AG08395 (cell line): ENCODE data around the gene MAB21L4.
A peak's percentile ranks its signal among the peaks of the same experiment; 100 is the strongest.

Experiments
- DNase-seq: peaks from one replicate; pipeline ENCODE4 v3.0.0; 2012; ENCODE audit warnings: mixed read lengths, low spot score

The MAB21L4 gene

DNA sequence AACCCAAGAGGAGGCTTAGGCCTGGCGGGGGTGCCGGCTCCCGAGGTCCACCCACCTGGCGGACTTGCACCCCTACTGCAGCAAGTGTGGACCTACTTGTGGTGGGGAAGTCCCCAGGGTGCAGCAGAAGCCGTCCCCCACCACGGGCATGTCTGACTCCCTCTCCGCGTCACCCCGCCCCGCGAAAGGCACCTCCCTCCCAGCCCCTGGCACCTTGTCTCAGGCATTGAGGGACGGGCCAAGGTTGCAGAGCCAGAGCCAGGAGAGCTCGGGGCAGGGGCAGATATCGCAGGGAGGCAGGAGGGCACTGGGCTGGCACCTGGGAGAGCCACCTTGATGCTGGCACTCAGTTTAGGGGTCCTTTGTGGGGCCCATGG, 29.2 kb upstream of the MAB21L4 start:
- no peak for DNase-seq

DNA sequence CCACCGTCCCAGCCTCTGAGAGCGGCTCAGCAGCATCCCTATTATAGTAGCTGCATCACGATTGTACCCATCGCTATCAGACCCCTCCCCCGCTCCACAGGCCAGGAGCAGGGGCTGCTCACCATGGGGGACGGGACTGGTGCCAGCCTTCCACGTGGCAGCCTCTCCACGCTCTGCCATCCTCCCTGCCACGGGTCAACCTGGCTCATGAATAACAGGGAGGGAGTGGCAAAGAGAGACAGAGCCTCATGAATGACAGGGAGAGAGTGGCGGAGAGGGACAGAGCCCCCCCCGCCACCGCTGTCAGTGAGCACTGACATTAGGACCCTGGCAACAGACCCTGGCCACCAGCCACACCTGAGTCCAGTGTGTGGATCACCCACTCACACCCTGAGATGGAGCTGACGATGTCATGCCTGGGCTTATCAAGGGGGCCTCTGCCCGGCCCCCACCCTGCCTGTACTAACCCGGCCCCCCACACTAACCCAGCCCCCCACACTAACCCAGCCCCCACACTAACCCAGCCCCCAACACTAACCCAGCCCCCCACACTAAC, 27.1 kb upstream of the MAB21L4 start:
- no peak for DNase-seq

DNA sequence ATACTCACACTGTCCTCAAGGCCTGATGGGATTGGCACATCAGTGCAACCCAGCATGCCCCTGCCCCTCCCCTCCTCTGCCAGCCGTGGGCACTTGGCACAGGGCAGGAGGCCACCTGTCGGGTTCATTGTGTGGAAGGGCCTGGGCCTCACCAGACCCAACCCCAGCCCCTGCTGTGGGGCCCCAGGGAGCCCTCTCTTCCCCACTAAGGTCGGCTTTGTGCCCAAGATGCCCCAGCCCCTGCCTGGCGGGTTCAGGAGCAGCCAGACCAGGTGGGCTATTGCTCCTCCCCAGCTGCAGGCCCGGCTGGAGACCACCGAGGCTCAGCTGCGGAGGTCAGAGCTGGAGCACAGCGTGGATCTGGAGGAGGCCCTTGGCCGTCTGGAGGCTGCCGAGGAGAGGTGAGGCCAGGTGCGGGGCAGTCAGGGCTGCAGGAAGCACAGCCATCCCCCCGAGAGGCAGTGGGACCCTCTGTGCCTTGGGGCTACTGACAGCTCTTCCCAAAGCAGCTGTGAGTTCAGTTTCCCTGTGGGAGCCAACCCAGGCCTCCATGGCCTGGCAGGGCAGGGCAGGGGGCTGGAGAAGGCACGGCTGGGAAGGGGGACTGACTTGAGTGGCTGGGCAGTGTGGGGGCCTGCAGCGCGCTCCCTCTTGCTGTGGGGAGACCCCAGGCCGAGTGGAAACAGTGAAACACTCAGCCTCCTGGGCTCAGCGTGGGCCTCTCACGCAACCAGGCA, 26.5 kb upstream of the MAB21L4 start:
- DNase-seq = no peak

DNA sequence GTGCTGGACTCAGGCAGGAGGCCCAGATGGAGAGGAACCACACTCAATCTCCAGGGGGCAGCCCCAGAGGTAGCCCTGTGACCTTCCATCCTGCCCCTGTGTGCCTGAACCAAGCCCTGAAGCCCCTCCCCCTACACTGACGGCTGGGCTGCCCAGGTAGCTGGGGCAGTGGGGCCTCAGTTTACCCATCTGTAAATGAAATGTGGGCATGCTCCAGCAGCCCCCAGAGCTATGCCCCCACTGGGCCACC, 26.0 kb upstream of the MAB21L4 start:
- DNase-seq = no peak

DNA sequence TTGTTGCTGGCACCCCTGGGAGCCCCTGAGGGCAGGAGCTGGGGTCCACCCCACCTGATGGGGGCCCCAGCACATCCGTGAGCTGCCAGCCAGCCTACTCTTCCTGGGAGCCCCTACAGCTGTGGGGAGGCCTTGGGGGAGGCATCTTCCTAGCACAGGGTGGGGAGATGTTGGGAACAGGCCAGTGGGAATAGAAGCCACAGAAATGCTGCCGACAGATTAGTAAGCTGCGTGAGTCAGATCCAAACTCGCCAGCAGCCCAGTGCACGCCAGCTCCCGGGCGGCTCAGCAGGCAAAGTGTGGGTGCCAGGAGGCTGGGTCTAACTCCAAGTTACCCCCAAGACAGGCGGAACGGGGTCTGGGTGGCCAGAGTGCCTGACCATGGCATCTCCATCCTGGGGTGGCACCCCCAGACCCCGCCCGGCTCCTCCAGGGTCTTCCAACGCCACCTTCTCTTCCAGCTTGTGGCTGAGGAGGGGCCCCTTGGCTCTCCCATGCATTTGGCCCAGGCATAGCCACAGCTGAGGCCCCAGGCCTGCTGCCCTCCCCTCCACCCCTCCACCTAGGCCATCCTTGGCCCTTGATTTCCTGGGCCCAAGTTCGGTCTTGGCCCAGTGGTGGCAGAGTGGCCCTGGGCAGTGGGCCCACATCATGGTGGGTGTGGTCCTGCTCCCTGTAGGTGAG, 25.5 kb upstream of the MAB21L4 start:
- peak; percentile 97 for DNase-seq

DNA sequence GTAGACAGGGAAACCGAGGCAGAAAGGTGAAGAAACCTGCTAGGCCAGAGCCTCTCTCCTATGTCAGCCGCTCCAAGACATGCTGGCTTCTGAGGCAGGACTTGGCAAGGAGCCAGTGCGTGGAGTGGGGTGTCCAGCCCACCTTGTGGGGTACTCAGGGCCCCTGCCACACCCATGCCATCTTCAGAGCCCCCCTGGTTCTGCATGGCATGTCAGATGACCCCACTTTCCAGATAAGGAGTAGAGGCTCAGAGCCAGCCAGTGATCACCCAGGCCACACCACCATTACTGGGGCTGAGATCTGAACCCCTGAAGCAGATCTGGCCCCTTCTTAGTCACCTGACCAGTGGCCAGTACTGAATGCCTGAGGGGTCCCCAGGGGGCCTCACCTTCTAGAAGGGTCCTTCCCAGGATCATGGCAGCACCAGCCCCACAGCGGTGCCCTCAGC, 24.9 kb upstream of the MAB21L4 start:
- DNase-seq = no peak

DNA sequence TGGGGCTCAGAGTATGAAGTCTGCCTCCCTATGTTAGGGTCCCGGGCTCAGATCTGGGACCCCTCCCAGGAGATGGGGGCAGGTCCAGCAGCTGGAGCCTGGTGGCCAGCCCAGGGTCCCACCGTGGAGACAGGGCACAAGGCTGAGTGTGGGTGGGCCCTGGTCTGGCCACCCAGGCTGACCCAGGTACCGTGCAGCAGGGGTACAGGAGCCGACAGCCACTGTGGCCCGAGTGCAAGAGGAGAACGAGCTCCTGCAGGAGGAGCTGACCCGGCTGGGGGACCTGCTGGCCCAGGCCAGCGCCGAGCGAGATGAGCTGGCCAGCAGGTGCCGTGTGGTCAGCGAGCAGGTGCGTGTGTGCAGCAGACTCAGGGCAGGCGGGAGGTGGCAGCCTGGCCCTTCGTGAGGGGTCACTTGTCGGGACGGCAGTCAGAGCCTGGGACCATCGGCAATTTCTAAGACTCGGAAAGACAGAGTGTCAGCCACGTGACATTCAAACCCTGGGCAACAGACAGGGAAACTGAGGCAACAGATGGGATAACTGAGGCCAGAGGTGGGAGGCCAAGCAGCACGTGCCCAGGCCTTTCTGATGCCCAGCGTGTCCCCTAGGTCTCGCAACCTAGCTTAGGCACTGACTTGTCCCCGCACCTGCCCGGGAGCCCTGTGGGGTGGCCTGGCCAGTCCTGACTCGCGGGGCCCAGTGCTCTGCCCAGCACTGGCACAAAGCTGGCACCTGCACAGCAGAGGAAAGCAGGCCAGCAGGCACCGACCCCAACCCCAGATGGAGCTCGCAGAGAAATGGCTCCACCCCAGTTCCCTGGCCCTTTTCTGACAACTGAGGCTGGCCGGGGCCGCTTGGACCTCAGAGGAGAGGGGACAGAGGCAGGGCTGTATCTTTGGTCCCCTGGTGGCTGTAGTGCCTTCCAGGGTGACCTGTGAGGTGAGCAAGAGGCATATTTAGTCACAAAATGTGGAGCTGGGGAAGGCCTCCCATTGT, 24.1 kb upstream of the MAB21L4 start:
- no peak for DNase-seq

DNA sequence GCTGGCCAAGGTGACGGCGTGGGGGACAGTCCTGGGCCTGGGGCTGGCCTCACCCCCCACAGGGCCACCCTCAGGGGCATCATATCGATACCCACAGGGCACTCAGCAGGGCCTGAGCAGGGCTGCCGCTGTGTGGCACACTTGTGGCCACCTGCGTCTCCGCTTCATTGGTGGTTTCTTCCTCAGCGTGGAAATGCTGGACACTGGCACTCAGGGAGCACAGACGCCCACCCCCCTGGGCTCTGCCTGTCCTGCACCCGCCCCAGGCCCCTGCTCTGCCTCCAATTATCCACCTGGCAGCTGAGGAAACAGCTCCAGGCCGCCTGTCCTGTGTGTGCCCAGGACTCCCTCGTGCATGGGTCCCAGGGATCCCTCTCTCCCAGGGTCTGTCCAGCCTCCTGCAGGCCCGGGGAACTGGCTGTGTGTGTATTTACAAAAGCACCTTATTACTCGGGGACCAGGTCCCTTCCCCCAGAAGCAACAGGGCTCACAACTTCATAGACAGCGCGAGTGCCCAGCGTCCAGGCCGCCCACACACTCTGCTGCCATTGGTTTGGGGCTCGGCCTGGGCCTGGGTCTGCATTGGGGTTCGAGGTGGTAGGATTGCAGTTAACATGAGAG, 23.3 kb upstream of the MAB21L4 start:
- no peak for DNase-seq

DNA sequence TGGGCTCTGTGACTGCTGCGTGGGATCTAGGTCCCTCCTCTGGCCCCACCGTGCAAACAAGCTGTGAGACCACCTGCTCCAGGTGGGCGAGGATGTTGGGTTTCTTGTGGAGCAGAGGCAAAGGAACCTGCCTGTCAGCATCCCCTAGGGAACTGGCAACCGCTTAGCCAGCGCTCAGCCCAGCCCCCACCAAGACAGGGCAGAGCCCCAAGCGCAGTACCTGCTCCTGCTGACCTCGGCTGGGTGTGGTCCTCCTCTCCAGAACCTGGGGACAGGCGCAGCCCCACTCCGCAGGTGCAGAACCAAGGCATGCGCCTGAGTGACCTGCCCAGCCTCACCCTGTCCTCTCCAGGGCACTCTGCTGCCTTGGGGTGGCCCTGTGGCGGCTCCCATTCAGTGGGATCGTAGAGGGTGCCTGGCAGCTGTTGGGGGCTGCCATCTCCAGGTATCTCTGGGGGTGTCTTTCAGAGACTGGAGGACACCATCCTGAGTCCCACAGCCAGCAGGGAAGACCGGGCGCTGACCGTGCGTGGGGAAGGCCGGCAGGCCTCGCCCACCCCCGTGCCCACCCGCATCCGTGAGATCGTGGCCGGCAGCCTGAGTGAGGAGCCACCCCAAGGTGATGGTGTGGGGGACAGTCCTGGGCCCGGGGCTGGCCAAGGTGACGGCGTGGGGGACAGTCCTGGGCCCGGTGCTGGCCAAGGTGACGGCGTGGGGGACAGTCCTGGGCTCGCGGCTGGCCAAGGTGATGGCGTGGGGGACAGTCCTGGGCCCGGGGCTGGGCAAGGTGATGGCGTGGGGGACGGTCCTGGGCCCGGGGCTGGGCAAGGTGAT, 22.5 kb upstream of the MAB21L4 start:
- no peak for DNase-seq

DNA sequence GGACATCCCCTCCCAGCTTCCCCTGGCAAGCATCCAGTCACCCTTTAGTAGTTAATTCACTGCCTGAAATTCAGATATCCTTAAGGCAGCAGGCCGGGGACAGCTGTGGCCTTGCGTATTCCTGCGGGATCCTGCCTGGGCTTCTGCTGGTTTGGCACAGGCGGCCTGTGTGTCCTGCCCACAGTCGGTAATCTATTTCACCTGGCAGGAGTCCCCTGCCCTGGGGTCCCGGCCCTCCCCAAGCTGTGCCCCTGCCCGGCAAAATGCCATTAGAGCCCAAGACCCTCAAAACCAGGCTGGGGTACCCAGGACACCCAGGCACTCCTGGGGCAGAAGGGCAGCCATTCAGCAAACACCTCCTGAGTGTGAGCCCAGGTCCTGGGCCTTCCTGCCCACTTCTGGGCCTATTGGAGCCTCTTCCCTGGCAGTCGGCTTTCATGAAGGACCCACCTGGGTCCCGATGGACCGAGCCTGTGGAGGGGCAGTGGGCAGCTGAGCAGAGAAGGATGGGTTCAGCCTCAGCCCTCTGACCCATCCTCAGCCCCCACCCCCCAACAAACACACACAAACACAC, 21.8 kb upstream of the MAB21L4 start:
- no peak for DNase-seq

DNA sequence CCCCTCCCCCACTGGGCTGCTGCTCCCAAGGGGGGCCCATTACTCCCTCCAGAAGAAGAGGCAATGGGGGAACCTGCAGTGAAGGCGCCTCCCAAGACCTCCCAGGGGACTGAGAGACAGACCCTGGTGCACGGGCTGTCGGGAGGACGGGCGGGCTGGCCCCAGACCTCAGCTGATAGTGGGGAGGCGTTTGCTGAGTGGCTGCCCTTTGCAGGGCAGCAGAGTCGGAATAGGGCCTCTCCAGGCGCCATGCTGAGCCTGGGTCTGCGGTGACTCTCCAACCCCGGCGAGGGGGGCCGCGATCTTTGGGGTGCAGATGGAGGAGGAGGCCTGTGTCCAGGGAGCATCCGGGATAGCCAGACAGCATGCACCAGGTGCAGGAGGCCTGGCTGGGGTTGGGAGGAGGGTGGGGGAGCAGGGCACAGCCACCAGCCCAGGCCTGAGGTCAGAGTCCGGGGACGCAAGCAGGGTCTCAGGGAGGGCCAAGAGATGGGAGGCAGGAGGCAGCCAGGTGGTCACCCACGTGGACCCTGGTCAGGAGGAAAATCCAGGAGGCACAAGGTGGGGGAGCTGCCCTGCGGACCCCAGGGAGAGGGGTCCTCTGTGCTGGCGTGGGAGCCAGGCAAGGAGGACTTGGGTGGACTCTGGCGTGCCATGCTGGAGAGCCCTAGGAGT, 21.2 kb upstream of the MAB21L4 start:
- no peak for DNase-seq

DNA sequence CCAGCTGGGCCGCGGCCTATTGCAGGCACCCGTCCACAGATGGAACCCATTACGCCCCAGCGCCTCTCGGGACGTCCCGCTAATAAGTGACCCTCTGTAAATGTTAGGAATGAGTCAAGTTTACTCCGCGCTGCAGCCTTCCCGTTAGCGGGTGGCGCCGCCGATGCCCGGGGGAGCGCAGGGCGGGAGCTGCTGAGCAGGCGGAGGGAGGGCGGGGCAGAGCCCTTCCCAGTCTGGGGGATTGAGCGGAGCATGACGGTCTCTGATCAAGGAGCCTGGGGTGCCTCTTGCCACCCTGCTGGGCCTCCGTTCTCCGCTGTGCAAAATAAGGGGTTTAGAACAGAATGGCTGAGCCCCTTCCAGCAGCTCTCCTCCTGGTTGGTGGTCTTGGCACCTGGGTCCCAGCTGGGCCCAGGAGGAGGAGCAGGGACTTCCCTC, 20.6 kb upstream of the MAB21L4 start:
- peak; percentile 95 for DNase-seq

DNA sequence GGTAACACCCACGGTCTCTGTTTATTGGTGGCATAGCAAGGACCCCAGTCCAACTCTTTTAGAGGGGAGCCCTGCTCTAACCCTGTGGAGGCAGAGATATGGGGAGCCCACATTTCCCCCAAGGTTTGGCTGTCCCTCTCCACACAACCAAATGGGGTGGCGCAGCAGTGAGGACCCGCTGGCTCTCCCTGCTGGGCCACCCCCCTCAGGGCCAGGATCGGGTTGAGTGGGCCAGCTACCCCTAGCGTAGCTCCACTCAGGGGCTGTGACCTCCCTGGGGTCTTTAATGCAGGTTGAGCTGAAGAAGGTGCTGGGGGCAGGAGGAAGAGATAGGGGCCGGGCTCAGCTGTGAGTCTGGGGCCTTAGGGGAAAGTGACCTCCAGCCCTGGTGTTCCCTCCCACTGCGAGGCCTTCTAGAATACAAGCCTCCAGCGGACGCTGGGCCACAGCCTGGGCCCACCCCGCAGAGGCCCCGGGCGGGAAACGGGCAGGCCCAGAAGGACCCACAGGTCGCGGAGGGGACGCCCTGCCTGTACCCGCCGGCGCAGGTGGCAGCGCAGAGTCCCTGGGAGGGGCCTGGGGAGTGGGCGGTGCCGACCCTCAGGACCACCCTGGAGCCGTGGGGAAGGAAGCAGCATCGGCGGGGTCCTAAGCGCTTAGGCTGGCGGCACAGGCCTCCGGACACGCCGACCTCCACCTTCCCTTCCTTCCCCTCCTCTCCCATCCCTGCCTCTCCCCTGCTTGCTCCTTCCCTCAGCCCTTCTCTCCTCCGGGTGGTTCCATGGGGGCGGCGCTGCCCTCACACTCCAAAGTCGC, 19.8 kb upstream of the MAB21L4 start:
- no peak for DNase-seq

DNA sequence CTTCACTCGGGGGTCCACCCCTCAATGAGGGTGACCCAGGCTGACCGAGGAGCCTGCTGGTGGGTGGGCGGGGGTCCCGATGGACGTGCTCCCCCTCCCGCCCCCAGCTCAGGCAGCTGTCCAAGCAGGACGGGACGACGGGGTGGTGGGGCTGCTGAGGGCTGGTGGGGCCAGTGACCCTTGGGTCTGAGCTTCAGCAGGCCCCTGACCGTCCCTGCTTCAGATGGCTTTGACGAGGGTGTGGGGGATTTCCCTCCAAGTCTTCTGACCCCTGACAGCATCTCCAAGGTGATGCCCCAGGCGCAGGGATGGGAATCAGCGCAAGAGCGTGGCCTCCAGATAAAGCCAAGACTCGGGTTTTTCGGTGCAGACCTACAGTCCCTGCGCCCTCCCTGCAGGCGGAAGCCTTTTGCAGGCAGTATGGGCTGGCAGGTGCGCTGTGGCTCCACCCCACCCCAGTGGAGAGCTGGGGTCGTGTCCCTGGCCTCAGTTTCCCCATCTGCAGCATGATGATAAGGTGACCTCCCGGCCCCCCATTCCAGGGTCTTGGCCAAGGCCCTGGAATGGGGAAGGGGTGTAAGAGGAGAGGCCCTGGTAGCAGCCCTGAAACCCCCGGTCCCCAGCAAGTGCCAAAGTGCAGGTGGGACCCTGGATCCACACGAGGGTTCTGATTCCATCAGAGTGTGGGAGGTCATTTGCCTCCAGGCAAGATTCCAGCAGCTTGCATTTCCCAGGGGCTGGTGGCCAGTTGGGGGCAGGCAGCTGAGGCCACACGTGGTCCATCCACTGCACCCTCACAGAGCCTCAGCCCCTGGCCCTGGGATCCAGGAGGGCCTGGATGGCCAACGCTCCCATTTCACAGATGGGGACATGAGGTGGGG, 18.9 kb upstream of the MAB21L4 start:
- no peak for DNase-seq

DNA sequence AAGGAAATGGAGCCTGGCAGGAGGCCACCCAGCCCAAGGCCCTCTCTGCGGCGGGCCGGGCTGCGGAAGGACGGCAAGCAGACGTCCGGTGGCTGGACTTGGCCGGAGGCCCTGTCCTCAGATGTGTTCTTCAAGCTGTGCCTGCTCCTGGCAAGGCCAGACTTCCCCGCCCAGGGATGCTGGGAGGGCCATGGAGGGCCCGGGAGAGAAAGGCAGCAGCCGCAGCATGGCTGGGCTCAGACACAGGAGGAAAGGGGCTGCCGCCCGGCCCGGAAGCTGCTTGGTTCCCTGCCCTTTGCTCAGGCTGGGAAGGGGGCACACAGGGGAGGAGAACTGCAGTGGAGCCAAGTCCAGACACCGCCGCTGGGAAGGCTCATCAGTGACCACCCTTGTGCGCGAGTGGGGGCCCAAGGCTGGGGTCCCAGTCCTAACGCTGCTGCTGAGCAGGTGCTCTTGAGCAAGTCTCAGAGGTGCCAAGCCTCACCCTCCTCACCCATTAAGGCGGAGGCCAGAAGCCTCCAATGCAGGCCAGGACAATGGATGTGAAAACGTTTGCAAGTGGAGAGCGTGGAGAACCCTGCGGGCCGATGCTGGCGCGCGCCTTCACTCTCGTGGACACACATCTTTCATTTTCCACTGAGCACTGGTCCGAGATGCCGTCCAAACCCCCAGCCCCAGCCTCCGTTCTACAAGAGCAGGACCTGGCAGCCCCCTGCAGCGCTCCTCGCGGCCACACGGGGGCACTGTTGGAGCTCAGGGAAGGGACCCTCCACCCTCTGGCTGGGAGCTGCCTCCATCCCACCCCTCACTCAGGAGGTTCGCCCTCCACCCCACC, 18.1 kb upstream of the MAB21L4 start:
- peak; percentile 70 for DNase-seq

DNA sequence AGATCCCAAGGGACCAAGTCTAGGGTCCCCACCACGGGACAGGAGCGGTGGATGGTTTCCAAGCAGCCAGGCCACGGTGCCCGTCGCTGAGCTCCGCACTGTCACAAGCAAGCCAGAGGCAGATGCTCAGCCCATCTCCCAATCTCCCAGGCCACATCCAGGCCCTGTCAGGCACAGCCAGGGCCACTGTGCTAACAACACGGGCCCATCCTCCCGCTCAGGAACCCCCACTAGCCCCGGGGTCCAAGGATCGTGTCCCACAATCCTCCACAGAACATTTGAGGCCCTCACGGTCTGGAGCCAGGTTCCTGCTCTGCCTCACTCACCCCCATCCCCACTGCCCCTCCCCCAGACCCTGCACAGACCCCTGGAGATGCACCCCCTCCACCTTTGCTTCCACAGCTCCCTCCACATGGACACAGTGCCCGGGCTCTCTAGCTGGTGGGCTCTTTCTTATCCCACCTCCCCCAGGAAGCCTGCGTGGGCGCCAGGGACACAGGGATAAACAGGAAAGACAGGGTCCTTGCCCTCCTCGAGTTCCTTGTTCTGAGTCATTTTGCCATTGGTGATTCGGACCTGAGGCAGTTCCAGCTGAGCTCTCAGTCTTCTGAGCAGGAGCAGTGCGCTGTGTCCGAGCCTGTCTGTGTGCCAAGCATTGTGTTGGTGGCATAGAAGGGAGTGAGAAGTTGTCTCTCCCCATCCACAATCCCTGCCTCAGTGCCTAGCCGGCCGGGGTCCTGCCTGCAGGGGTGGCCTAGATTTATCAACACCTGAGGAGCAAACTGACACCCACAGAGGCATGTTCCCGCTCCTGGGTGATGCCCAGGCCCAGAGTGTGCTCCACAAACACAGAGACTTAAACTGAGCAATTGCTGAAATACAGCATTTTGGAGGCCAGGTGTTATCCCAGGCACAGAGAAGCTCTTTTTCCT, 17.2 kb upstream of the MAB21L4 start:
- no peak for DNase-seq
